HCT116 (cell line): ENCODE measurements around the gene TMPRSS13. TPM values are rescaled to one million over a fixed set of nuclear protein-coding genes. Genes with fewer than 3 reads are reported as not detected.

Experiments used
- ATAC-seq: fragments of 200-7000 bp; cut with Tn5 transposase; 2 replicates; pipeline ENCODE4 v1.9.1; 2020; ENCODE audit warnings: mild to moderate bottlenecking, moderate library complexity
- BruUV-seq: library from RNA; stranded (reverse); fragments of 400-500 nt; replicated peaks from 2 replicates; lab custom pipeline; 2021; lab: Mats Ljungman, UMichigan
- CTCF ChIA-PET: fragments of 300-600 bp; sonication (Branson Sonifier 250); formaldehyde crosslinking; loops from one replicate; lab custom pipeline; 2021; ENCODE audit warnings: antibody characterized with exemption; lab: Charles Lee
- POLR2A ChIA-PET: fragments of 300-600, 350-600 bp; sonication (Branson Sonifier 250); formaldehyde crosslinking; loops from one replicate; lab custom pipeline; 2021; ENCODE audit warnings: antibody characterized with exemption; lab: Charles Lee
- RAD21 ChIA-PET, 2 experiments: fragments of 300-600 bp; sonication (Branson Sonifier 250); formaldehyde crosslinking; loops; one replicate each; lab custom pipeline; 2023; ENCODE audit warnings: low total read pairs in 2 of 2; ENCODE audit not compliant: uncharacterized antibody in 2 of 2, unreplicated experiment in 2 of 2, low non-redundant PET in 1 of 2; lab: Charles Lee
- DNase-seq: peaks from one replicate; pipeline ENCODE4 v3.0.0-alpha.2; 2010; ENCODE audit warnings: low read depth, low spot score
- H2AFZ ChIP-seq: fragments of 200-600 bp; shearing (Covaris generic), sonication (generic); 2 replicates; pipeline ENCODE4 v1.6.1; 2017; ENCODE audit warnings: low read depth, mixed run types, mixed read lengths, antibody characterized with exemption, low read length; ENCODE audit not compliant: poor library complexity, severe bottlenecking
- H3K27ac ChIP-seq: 2 replicates; pipeline ENCODE4 v1.5.1; 2012; ENCODE audit warnings: low read depth, low read length
- H3K27me3 ChIP-seq: fragments of 200-600 bp; sonication (generic); 2 replicates; pipeline ENCODE4 v1.6.1; 2016; ENCODE audit warnings: mixed run types, low read length, mixed read lengths; ENCODE audit not compliant: insufficient read depth
- H3K36me3 ChIP-seq, 2 experiments: fragments of 200-500 bp in 1 of 2; fragments of 200-600 bp in 1 of 2; sonication (Bioruptor generic) in 1 of 2; sonication (generic) in 1 of 2; 2 replicates each; pipeline versions ENCODE4 v1.5.1 to v1.6.1; 2014 to 2016; ENCODE audit warnings: low read length in 2 of 2, inconsistent platforms in 1 of 2, mixed read lengths in 1 of 2, mixed run types in 1 of 2; ENCODE audit not compliant: insufficient read depth in 2 of 2, control insufficient read depth in 1 of 2
- H3K4me1 ChIP-seq, 2 experiments: fragments of 200-600 bp in 1 of 2; sonication (generic) in 1 of 2; 2 replicates each; pipeline versions ENCODE4 v1.5.1 to v1.6.1; 2012 to 2017; ENCODE audit warnings: low read length in 2 of 2, inconsistent platforms in 1 of 2, mild to moderate bottlenecking in 1 of 2, mixed read lengths in 1 of 2, mixed run types in 1 of 2, moderate library complexity in 1 of 2; ENCODE audit not compliant: insufficient read depth in 2 of 2, control insufficient read depth in 1 of 2
- H3K4me2 ChIP-seq: fragments of 200-600 bp; sonication (generic); 2 replicates; pipeline ENCODE4 v1.6.1; 2017; ENCODE audit warnings: mixed run types, low read length, mixed read lengths
- H3K4me3 ChIP-seq, 2 experiments: fragments of 200-600 bp in 1 of 2; sonication (generic) in 1 of 2; replicated peaks in 1 of 2; 2 replicates each; pipeline ENCODE4 v1.5.1; 2011 to 2016; ENCODE audit warnings: low read length in 2 of 2, control low read depth in 1 of 2, low read depth in 1 of 2, mild to moderate bottlenecking in 1 of 2, mixed read lengths in 1 of 2, mixed run types in 1 of 2
- H3K79me2 ChIP-seq: fragments of 200-600 bp; sonication (generic); 2 replicates; pipeline ENCODE4 v1.6.1; 2017; ENCODE audit warnings: mild to moderate bottlenecking, mixed run types, low read length, moderate library complexity, mixed read lengths; ENCODE audit not compliant: insufficient read depth
- H3K9ac ChIP-seq: fragments of 200-600 bp; sonication (generic); 2 replicates; pipeline ENCODE4 v1.6.1; 2016; ENCODE audit warnings: low read length, mixed read lengths
- H3K9me2 ChIP-seq: fragments of 200-600 bp; sonication (generic), shearing (Covaris generic); 2 replicates; pipeline ENCODE4 v1.6.1; 2017; ENCODE audit warnings: mixed run types, mild to moderate bottlenecking, moderate library complexity; ENCODE audit not compliant: insufficient read depth
- H3K9me3 ChIP-seq, 2 experiments: fragments of 200-500 bp in 1 of 2; fragments of 200-600 bp in 1 of 2; sonication (Bioruptor generic) in 1 of 2; sonication (generic) in 1 of 2; 2 replicates each; pipeline ENCODE4 v1.6.1; 2014 to 2017; ENCODE audit warnings: low read length in 2 of 2, mixed read lengths in 2 of 2, inconsistent platforms in 1 of 2, low read depth in 1 of 2, mild to moderate bottlenecking in 1 of 2, mixed run types in 1 of 2, moderate library complexity in 1 of 2; ENCODE audit not compliant: control insufficient read depth in 1 of 2, insufficient read depth in 1 of 2
- H4K20me1 ChIP-seq: fragments of 200-600 bp; sonication (generic), shearing (Covaris generic); 2 replicates; pipeline ENCODE4 v1.6.1; 2017; ENCODE audit warnings: mixed run types, mild to moderate bottlenecking, moderate library complexity; ENCODE audit not compliant: insufficient read depth
- CBX3 ChIP-seq: IDR thresholded peaks from 2 replicates; pipeline ENCODE4 v1.6.1; 2012; ENCODE audit warnings: low read depth
- CEBPB ChIP-seq: IDR thresholded peaks from 2 replicates; pipeline ENCODE4 v1.6.1; 2012; ENCODE audit warnings: low read depth
- EGR1 ChIP-seq: IDR thresholded peaks from 2 replicates; pipeline ENCODE4 v1.6.1; 2012; ENCODE audit warnings: low read depth
- ELF1 ChIP-seq: IDR thresholded peaks from 2 replicates; pipeline ENCODE4 v1.6.1; 2012; ENCODE audit warnings: low read depth, borderline replicate concordance
- EZH2 ChIP-seq: fragments of 200-600 bp; sonication (generic); IDR thresholded peaks from 2 replicates; pipeline ENCODE4 v1.6.1; 2017; ENCODE audit warnings: antibody characterized with exemption, mixed run types
- EZH2phosphoT487 ChIP-seq: fragments of 200-600 bp; IDR thresholded peaks from 2 replicates; pipeline ENCODE4 v1.6.1; 2018; ENCODE audit warnings: antibody characterized with exemption, borderline replicate concordance
- FOSL1 ChIP-seq: IDR thresholded peaks from 2 replicates; pipeline ENCODE4 v1.6.1; 2012; ENCODE audit warnings: low read depth
- POLR2AphosphoS5 ChIP-seq: IDR thresholded peaks from 2 replicates; pipeline ENCODE4 v1.6.1; 2011; ENCODE audit warnings: mild to moderate bottlenecking, low read depth, low read length, moderate library complexity
- REST ChIP-seq: IDR thresholded peaks from 2 replicates; pipeline ENCODE4 v1.6.1; 2012; ENCODE audit warnings: low read depth
- SIN3A ChIP-seq: IDR thresholded peaks from 2 replicates; pipeline ENCODE4 v1.6.1; 2012; ENCODE audit warnings: low read depth
- SP1 ChIP-seq: IDR thresholded peaks from 2 replicates; pipeline ENCODE4 v1.6.1; 2012; ENCODE audit warnings: low read depth
- TCF7L2 ChIP-seq: IDR thresholded peaks from 2 replicates; pipeline ENCODE4 v1.7.0; 2011; ENCODE audit warnings: borderline replicate concordance, inconsistent platforms; ENCODE audit not compliant: insufficient read depth, insufficient read length; ENCODE audit errors: extremely low read depth
- YY1 ChIP-seq: IDR thresholded peaks from 2 replicates; pipeline ENCODE4 v1.6.1; 2011; ENCODE audit warnings: low read length, low read depth, moderate library complexity, mild to moderate bottlenecking; ENCODE audit not compliant: insufficient replicate concordance; ENCODE audit errors: extremely low read depth
- ZBTB33 ChIP-seq: IDR thresholded peaks from 2 replicates; pipeline ENCODE4 v1.6.1; 2011; ENCODE audit warnings: mild to moderate bottlenecking, low read length, moderate library complexity; ENCODE audit not compliant: insufficient replicate concordance; ENCODE audit errors: extremely low read depth
- ZFX ChIP-seq: fragments of 450-650 bp; IDR thresholded peaks from 2 replicates; pipeline ENCODE4 v1.6.1; 2017
- intact Hi-C: fragments of 100-400 bp; cut with micrococcal nuclease; formaldehyde crosslinking; loops from 2 replicates; pipeline ENCODE4 v1.10.0; 2022
- total RNA-seq: library from RNA; stranded (reverse); gene quantifications from one replicate; pipeline ENCODE4 v1.2.1, GENCODE V29; 2021; ENCODE audit not compliant: unreplicated experiment

TMPRSS13 gene
- total RNA-seq, 1 experiment from 2014 or later: 0.52 TPM

GRCh38 chr11:117973503-117973860, 44.3 kb upstream of the TMPRSS13 start:
- H3K4me2 ChIP-seq: no peak overlapping the region
- no peak overlapping the region for H3K9ac ChIP-seq
- no peak overlapping the region for H2AFZ ChIP-seq
- H3K9me2 ChIP-seq: no peaks in the 10 kb centered on the region
- H3K4me1 ChIP-seq: peaks cover 0 to 5% of the 10 kb centered on the region in 2 experiments; a peak in 1 of 4 replicates
- CTCF ChIA-PET: no interaction called here
- no peak overlapping the region for H3K4me3 ChIP-seq
- BruUV-seq: no TSS peak
- RAD21 ChIA-PET: no interaction called here
- no peaks in the 10 kb centered on the region for H3K79me2 ChIP-seq
- no peak overlapping the region for H3K27ac ChIP-seq
- H3K27me3 ChIP-seq: no peaks in the 10 kb centered on the region
- no peak for ATAC-seq
- H3K36me3 ChIP-seq: no peaks in the 10 kb centered on the region
- POLR2A ChIA-PET: no interaction called here
- TF ChIP-seq EZH2phosphoT487 (no peak), FOSL1 (no peak), ELF1 (no peak), TCF7L2 (no peak), SP1 (no peak), ZBTB33 (no peak), EGR1 (no peak), CEBPB (no peak), POLR2AphosphoS5 (no peak), SIN3A (no peak), REST (no peak), EZH2 (no peak), YY1 (no peak), CBX3 (no peak), ZFX (no peak)
- TF ChIP-seq, all 23 proteins: peak for 0
- H3K9me3 ChIP-seq: no peaks in the 10 kb centered on the region
- H4K20me1 ChIP-seq: no peaks in the 10 kb centered on the region
- intact Hi-C loops: no loop called here
- DNase-seq: no peak
